GM21526 (cell line): ENCODE measurements around the gene ADD3.
A peak's percentile ranks its signal among the peaks of the same experiment; 100 is the strongest.
"Not testable (repeated sequence)": the region's sequence is repeated elsewhere in the genome, so short reads cannot be mapped to it uniquely, and the experiment has no call there.

ENCODE experiments used
- ATAC-seq: cut with Tn5 transposase; IDR thresholded peaks from one replicate; pipeline ENCODE4 v1.9.1; 2021; ENCODE audit warnings: moderate library complexity; ENCODE audit not compliant: unreplicated experiment, low FRiP score

ADD3 gene

GRCh38 chr10:110093722-110094121, 85.9 kb downstream of the ADD3 start:
- no peak for ATAC-seq

GRCh38 chr10:110094786-110095185, 87.0 kb downstream of the ADD3 start:
- no peak for ATAC-seq

- no peak for ATAC-seq
Observed at GRCh38 chr10:110101464-110102144, 93.8 kb downstream of the ADD3 start.

GRCh38 chr10:110103921-110104461, 96.2 kb downstream of the ADD3 start:
- ATAC-seq = no peak

- ATAC-seq = no peak
Observed at GRCh38 chr10:110105873-110106272, 98.1 kb downstream of the ADD3 start.

- no peak for ATAC-seq
Observed at GRCh38 chr10:110107430-110107829, 99.6 kb downstream of the ADD3 start.

GRCh38 chr10:110107887-110108286, 100.1 kb downstream of the ADD3 start:
- ATAC-seq = no peak

GRCh38 chr10:110109511-110109910, 101.7 kb downstream of the ADD3 start:
- no peak for ATAC-seq

- no peak for ATAC-seq
Observed at GRCh38 chr10:110110338-110110737, 102.6 kb downstream of the ADD3 start.

- no peak for ATAC-seq
Observed at GRCh38 chr10:110113670-110114337, 106.0 kb downstream of the ADD3 start.

GRCh38 chr10:110114668-110115067, 106.9 kb downstream of the ADD3 start:
- ATAC-seq = not testable (repeated sequence)

- ATAC-seq = no peak
Observed at GRCh38 chr10:110115784-110116520, 108.2 kb downstream of the ADD3 start.

GRCh38 chr10:110118891-110119621, 111.3 kb downstream of the ADD3 start:
- ATAC-seq = no peak

GRCh38 chr10:110123594-110123993, 115.8 kb downstream of the ADD3 start:
- no peak for ATAC-seq

- ATAC-seq = no peak
Observed at GRCh38 chr10:110129490-110129889, 121.7 kb downstream of the ADD3 start.

- no peak for ATAC-seq
Observed at GRCh38 chr10:110134917-110135316, 127.1 kb downstream of the ADD3 start.

- not testable (repeated sequence) for ATAC-seq
Observed at GRCh38 chr10:110135836-110136235, 128.1 kb downstream of the ADD3 start.

GRCh38 chr10:110137142-110137545, 129.4 kb downstream of the ADD3 start:
- peak; percentile 54 for ATAC-seq

GRCh38 chr10:110138197-110138812, 130.5 kb downstream of the ADD3 start:
- ATAC-seq = peak; percentile 65

- ATAC-seq = no peak
Observed at GRCh38 chr10:110141185-110141584, 133.4 kb downstream of the ADD3 start.
